ENCODE data around the gene CD226. TPM values are rescaled to one million over a fixed set of nuclear protein-coding genes. Genes with fewer than 3 reads are reported as not detected.

The CD226 gene
- total RNA-seq, 3 donors from 2014 or later: 1.8 to 4.9 (median 2.1) TPM

- TF ChIP-seq CTCF (IDR thresholded peaks at IDR 0.05) (no peak), POLR2AphosphoS5 (IDR thresholded peaks at IDR 0.05) (no peak), POLR2A (IDR thresholded peaks at IDR 0.05) (no peak)
Measured at GRCh38 chr18:69853051-69853450, 94.6 kb downstream of the CD226 start.

GRCh38 chr18:69845593-69846506 lies 101.8 kb downstream of the CD226 start:
- Histone ChIP-seq H3K4me1 (no peaks in the 10 kb centered on the region), H3K36me3 (no peaks in the 10 kb centered on the region), H3K27ac (no peak overlapping the region), H3K27me3 (no peaks in the 10 kb centered on the region), H3K9me3 (no peaks in the 10 kb centered on the region), H3K4me3 (no peak overlapping the region)
- DNase-seq (ENCODE audit: low spot score in 2 of 2): no peak
- intact Hi-C loops (cut with DNase I; ENCODE audit: low total_unique reads): no loop called here
- TF ChIP-seq POLR2A (IDR thresholded peaks at IDR 0.05) (no peak), CTCF (IDR thresholded peaks at IDR 0.05) (no peak), POLR2AphosphoS5 (IDR thresholded peaks at IDR 0.05) (no peak)

More at GRCh38 chr18:69853051-69853450, 94.6 kb downstream of the CD226 start:
- intact Hi-C loops (cut with DNase I; ENCODE audit: low total_unique reads): no loop called here
- Histone ChIP-seq H3K27me3 (no peaks in the 10 kb centered on the region), H3K36me3 (no peaks in the 10 kb centered on the region), H3K9me3 (no peaks in the 10 kb centered on the region), H3K4me3 (no peak overlapping the region), H3K27ac (no peak overlapping the region), H3K4me1 (no peaks in the 10 kb centered on the region)
- no peak for DNase-seq (ENCODE audit: low spot score in 2 of 2)

GRCh38 chr18:69844656-69845055 lies 103.0 kb downstream of the CD226 start:
- TF ChIP-seq POLR2A (IDR thresholded peaks at IDR 0.05): no peak
- no peak for TF ChIP-seq CTCF (IDR thresholded peaks at IDR 0.05)
- TF ChIP-seq POLR2AphosphoS5 (IDR thresholded peaks at IDR 0.05): no peak
- intact Hi-C loops (cut with DNase I; ENCODE audit: low total_unique reads): no loop called here
- H3K4me1 ChIP-seq: no peaks in the 10 kb centered on the region
- H3K27ac ChIP-seq: no peak overlapping the region
- H3K36me3 ChIP-seq: no peaks in the 10 kb centered on the region
- H3K9me3 ChIP-seq: no peaks in the 10 kb centered on the region
- H3K4me3 ChIP-seq: no peak overlapping the region
- H3K27me3 ChIP-seq: no peaks in the 10 kb centered on the region
- DNase-seq (ENCODE audit: low spot score in 2 of 2): no peak

GRCh38 chr18:69843015-69843414 lies 104.7 kb downstream of the CD226 start:
- no peak for DNase-seq (ENCODE audit: low spot score in 2 of 2)
- no peaks in the 10 kb centered on the region for H3K4me1 ChIP-seq
- no peaks in the 10 kb centered on the region for H3K36me3 ChIP-seq
- H3K27ac ChIP-seq: no peak overlapping the region
- no peaks in the 10 kb centered on the region for H3K27me3 ChIP-seq
- H3K4me3 ChIP-seq: no peak overlapping the region
- TF ChIP-seq CTCF (IDR thresholded peaks at IDR 0.05) (no peak), POLR2A (IDR thresholded peaks at IDR 0.05) (no peak), POLR2AphosphoS5 (IDR thresholded peaks at IDR 0.05) (no peak)
- H3K9me3 ChIP-seq: no peaks in the 10 kb centered on the region
- intact Hi-C loops (cut with DNase I; ENCODE audit: low total_unique reads): no loop called here

GRCh38 chr18:69841117-69841516 lies 106.6 kb downstream of the CD226 start:
- no peaks in the 10 kb centered on the region for H3K9me3 ChIP-seq
- TF ChIP-seq CTCF (IDR thresholded peaks at IDR 0.05) (no peak), POLR2AphosphoS5 (IDR thresholded peaks at IDR 0.05) (no peak), POLR2A (IDR thresholded peaks at IDR 0.05) (no peak)
- no peaks in the 10 kb centered on the region for H3K4me1 ChIP-seq
- DNase-seq (ENCODE audit: low spot score in 2 of 2): no peak
- no peaks in the 10 kb centered on the region for H3K27me3 ChIP-seq
- H3K36me3 ChIP-seq: no peaks in the 10 kb centered on the region
- H3K27ac ChIP-seq: no peak overlapping the region
- no peak overlapping the region for H3K4me3 ChIP-seq
- intact Hi-C loops (cut with DNase I; ENCODE audit: low total_unique reads): no loop called here
